HG03108 (cell line): ENCODE data around the gene TMA7.

Experiments used
- ATAC-seq: cut with Tn5 transposase; IDR thresholded peaks from one replicate; pipeline ENCODE4 v1.9.1; 2021; ENCODE audit warnings: moderate library complexity; ENCODE audit not compliant: unreplicated experiment

TMA7 gene

DNA sequence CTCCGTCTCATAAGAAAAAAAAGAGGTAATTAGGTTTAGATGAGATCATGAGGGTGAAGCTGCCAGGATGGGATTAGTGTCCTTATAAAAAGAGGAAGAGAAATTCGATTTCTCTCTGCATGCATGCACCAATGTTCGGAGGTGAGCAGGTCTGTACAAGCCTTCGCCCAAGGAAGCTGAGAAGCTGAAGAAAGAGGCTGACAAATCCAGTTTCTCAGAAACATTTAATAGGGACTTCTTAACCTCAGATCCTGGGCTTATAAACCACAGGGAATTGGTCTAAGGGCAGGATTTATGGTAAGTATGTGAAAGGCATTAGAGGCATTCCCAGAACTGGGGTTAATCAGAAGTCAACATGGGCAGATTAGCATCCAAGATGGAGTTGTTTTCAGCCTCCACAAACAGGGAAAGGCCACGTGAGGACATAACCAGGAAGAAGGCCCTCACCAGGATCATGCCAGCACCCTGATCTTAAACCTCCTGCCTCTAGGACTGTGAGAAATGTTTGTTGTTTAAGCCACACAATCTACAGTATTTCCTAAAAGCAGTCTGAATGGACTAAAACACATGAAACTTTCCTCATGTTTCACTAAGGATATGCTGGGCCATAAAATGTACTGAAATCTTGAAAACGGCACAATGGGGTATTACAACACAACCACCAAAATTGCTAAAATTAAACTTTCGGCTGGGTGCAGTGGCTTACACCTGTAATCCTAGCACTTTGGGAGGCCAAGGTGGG is 52.6 kb downstream of the TMA7 start:
- ATAC-seq, result no peak

GRCh38 chr3:48493203-48493501 is 53.1 kb downstream of the TMA7 start:
- no peak for ATAC-seq
